GM10266 (cell line): Measurements from ENCODE around the gene SPATA16.

Experiments
- DNase-seq: peaks from one replicate; pipeline ENCODE4 v3.0.0; 2012; ENCODE audit errors: extremely low spot score
- CTCF ChIP-seq: IDR thresholded peaks from 2 replicates; pipeline ENCODE4 v1.5.1; 2012; ENCODE audit warnings: mild to moderate bottlenecking, low read depth; ENCODE audit not compliant: control insufficient read depth, insufficient read depth; ENCODE audit errors: missing control alignments

Gene SPATA16

GRCh38 chr3:173092038-173092437 is 49.0 kb downstream of the SPATA16 start:
- TF ChIP-seq CTCF = no peak
- no peak for DNase-seq

GRCh38 chr3:173090492-173090891 is 50.5 kb downstream of the SPATA16 start:
- DNase-seq = no peak
- TF ChIP-seq CTCF = no peak

- DNase-seq = no peak
- TF ChIP-seq CTCF = no peak
These were observed 51.8 kb downstream of the SPATA16 start for GRCh38 chr3:173089283-173089682.

- TF ChIP-seq CTCF = no peak
- DNase-seq = no peak
These were observed 62.5 kb downstream of the SPATA16 start for GRCh38 chr3:173078525-173078924.

- no peak for DNase-seq
- TF ChIP-seq CTCF = no peak
These were observed 74.7 kb downstream of the SPATA16 start for GRCh38 chr3:173066044-173067004.

GRCh38 chr3:173065543-173065981 is 75.5 kb downstream of the SPATA16 start:
- no peak for DNase-seq

More at GRCh38 chr3:173065543-173065981, 75.5 kb downstream of the SPATA16 start:
- no peak for TF ChIP-seq CTCF
